Suprapubic skin (tissue), 4 donors: ENCODE results near the gene DAP3.
A peak's percentile ranks its signal among the peaks of the same experiment; 100 is the strongest.
"Not testable (repeated sequence)": the region's sequence is repeated elsewhere in the genome, so short reads cannot be mapped to it uniquely, and the experiment has no call there.

Experiments
- EP300 ChIP-seq: sonication (generic); formaldehyde crosslinking; IDR thresholded peaks from one replicate; pipeline ENCODE4 v1.6.1; 2017; ENCODE audit warnings: antibody characterized with exemption
- POLR2A ChIP-seq, 2 donors: fragments of 450-650 bp; IDR thresholded peaks; one replicate each; pipeline ENCODE4 v1.6.1; 2017; ENCODE audit warnings: antibody characterized with exemption in 2 of 2, mild to moderate bottlenecking in 2 of 2, moderate library complexity in 2 of 2
- POLR2AphosphoS5 ChIP-seq, 3 donors: sonication (generic); formaldehyde crosslinking; IDR thresholded peaks; one replicate each; pipeline ENCODE4 v1.6.1; 2017; ENCODE audit warnings: antibody characterized with exemption in 3 of 3
- TF ChIP-seq, protein P1 (sequence below), 2 donors: fragments of 200-600 bp in 1 of 2; fragments of 450-650 bp in 1 of 2; sonication (generic) in 1 of 2; IDR thresholded peaks; one replicate each; pipeline ENCODE4 v1.5.1; 2016 to 2019; ENCODE audit warnings: antibody characterized with exemption in 2 of 2, mild to moderate bottlenecking in 1 of 2, moderate library complexity in 1 of 2

DNA sequence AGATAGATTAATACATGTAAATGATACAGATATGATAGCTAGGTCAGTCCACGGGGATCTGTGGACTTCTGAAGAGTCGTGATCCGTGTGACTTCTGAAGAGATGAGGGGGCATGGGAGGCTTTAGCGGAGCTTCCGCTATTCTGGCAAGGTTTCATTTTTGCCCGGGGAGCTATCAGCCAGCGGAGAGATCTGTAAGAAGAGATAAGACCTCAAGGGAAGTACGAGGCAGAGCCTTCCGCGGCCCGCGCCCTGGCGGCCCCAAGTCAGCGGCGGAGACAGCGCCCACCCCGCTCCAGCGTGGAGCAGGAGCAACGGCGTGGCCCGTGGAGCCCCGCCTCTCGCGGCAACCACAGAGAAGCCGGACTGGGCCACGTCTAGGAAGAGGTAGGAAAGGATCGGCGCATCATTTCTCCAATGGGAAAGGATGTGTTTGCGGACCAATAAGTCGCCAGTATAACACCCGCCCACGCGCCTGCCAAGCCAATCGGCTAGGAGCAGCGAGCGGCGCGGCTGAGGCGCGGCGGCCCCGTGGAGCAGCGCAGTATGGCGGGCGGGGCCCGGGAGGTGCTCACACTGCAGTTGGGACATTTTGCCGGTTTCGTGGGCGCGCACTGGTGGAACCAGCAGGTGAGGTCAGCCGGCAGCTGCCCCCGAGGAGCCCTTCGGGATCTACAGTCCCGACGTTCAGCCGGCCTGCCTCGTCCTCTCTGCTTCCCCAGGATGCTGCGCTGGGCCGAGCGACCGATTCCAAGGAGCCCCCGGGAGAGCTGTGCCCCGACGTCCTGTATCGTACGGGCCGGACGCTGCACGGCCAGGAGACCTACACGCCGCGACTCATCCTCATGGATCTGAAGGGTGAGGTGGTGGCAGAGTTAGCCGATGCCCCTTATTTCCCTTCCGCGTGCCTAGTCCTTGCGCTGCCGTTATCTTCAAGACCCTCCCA lies 56.7 kb downstream of the DAP3 start:
- TF ChIP-seq, protein P1, sequence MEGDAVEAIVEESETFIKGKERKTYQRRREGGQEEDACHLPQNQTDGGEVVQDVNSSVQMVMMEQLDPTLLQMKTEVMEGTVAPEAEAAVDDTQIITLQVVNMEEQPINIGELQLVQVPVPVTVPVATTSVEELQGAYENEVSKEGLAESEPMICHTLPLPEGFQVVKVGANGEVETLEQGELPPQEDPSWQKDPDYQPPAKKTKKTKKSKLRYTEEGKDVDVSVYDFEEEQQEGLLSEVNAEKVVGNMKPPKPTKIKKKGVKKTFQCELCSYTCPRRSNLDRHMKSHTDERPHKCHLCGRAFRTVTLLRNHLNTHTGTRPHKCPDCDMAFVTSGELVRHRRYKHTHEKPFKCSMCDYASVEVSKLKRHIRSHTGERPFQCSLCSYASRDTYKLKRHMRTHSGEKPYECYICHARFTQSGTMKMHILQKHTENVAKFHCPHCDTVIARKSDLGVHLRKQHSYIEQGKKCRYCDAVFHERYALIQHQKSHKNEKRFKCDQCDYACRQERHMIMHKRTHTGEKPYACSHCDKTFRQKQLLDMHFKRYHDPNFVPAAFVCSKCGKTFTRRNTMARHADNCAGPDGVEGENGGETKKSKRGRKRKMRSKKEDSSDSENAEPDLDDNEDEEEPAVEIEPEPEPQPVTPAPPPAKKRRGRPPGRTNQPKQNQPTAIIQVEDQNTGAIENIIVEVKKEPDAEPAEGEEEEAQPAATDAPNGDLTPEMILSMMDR (IDR thresholded peaks at IDR 0.05): not testable (repeated sequence)
- not testable (repeated sequence) for TF ChIP-seq POLR2A (IDR thresholded peaks at IDR 0.05); EP300
- peak in 2 of 3 donors; percentile 19 to 36 for TF ChIP-seq POLR2AphosphoS5 (IDR thresholded peaks at IDR 0.05)
